HepG2 (cell line): ENCODE measurements around the gene CCNYL1. TPM values are rescaled to one million over a fixed set of nuclear protein-coding genes. Genes with fewer than 3 reads are reported as not detected.

Source experiments
- ARHGAP35 ChIP-seq: sonication (generic); formaldehyde crosslinking; IDR thresholded peaks from 2 replicates; pipeline ENCODE4 v1.9.0; 2022; ENCODE audit warnings: mild to moderate bottlenecking, inconsistent platforms, moderate library complexity, missing genetic modification reagents, borderline replicate concordance
- ATF7-NPFF ChIP-seq: sonication (generic); formaldehyde crosslinking; IDR thresholded peaks from 2 replicates; pipeline ENCODE4 v1.8.1; 2023; ENCODE audit warnings: mild to moderate bottlenecking, low read depth, missing genetic modification reagents, moderate library complexity
- EZH2 ChIP-seq: conservative IDR thresholded peaks from 2 replicates; pipeline ENCODE4 v1.6.1; 2012; ENCODE audit warnings: mild to moderate bottlenecking, low read depth, low read length, moderate library complexity
- HOXA7 ChIP-seq: sonication (generic); formaldehyde crosslinking; IDR thresholded peaks from 2 replicates; pipeline ENCODE4 v1.8.1; 2022; ENCODE audit warnings: mild to moderate bottlenecking, missing genetic modification reagents, moderate library complexity
- NCOA1 ChIP-seq: sonication (generic); formaldehyde crosslinking; IDR thresholded peaks from 2 replicates; pipeline ENCODE4 v1.9.0; 2021; ENCODE audit warnings: missing genetic modification reagents
- ZMYM3 ChIP-seq: sonication (generic); formaldehyde crosslinking; IDR thresholded peaks from 2 replicates; pipeline ENCODE4 v1.5.1; 2020; ENCODE audit warnings: mild to moderate bottlenecking, missing genetic modification reagents
- ZNF180 ChIP-seq: sonication (generic); formaldehyde crosslinking; IDR thresholded peaks from 2 replicates; pipeline ENCODE4 v1.4.0; 2020; ENCODE audit warnings: low read depth, missing genetic modification reagents, borderline replicate concordance
- ZNF264 ChIP-seq: sonication (generic); formaldehyde crosslinking; IDR thresholded peaks from 2 replicates; pipeline ENCODE4 v1.4.0; 2020; ENCODE audit warnings: missing genetic modification reagents
- ZNF543 ChIP-seq: sonication (generic); formaldehyde crosslinking; IDR thresholded peaks from 2 replicates; pipeline ENCODE4 v1.4.0; 2020; ENCODE audit warnings: mild to moderate bottlenecking, missing genetic modification reagents
- ZSCAN9 ChIP-seq: IDR thresholded peaks from 2 replicates; pipeline ENCODE4 v1.6.1; 2016; ENCODE audit warnings: borderline replicate concordance
- polyA plus RNA-seq, 8 experiments: library from polyadenylated mRNA; depleted of rRNA in 3 of 8; stranded (reverse) in 7 of 8; unstranded in 1 of 8; fragments of >200 nt; fragmentation: Illumina TruSeq in 4 of 8; extraction: Trizol in 4 of 8; gene quantifications; 2 replicates each; pipeline versions ENCODE4 v1.2.1 to v1.2.3, GENCODE V29; 2011 to 2016; ENCODE audit warnings: low read depth in 4 of 8, missing spikeins in 1 of 8, mixed read lengths in 1 of 8; ENCODE audit not compliant: insufficient read depth in 1 of 8
- total RNA-seq, 5 experiments: library from RNA; depleted of rRNA; stranded (reverse); fragments of >200 nt; fragmentation: Illumina TruSeq; extraction: Trizol; gene quantifications; 2 replicates each; pipeline ENCODE4 v1.2.3, GENCODE V29; 2016; ENCODE audit warnings: low read depth in 1 of 5
- TF ChIP-seq, protein P1 (sequence below): sonication (generic); formaldehyde crosslinking; IDR thresholded peaks from 2 replicates; pipeline ENCODE4 v1.4.0; 2020; ENCODE audit warnings: missing genetic modification reagents
- TF ChIP-seq, protein P2 (sequence below): sonication (generic); formaldehyde crosslinking; conservative IDR thresholded peaks from 2 replicates; pipeline ENCODE4 v1.4.0; 2020; ENCODE audit warnings: mild to moderate bottlenecking, missing genetic modification reagents, moderate library complexity
- TF ChIP-seq, protein P3 (sequence below): sonication (generic); formaldehyde crosslinking; IDR thresholded peaks from 2 replicates; pipeline ENCODE4 v1.4.0; 2020; ENCODE audit warnings: missing genetic modification reagents, mild to moderate bottlenecking, borderline replicate concordance
- TF ChIP-seq, protein P4 (sequence below): sonication (generic); formaldehyde crosslinking; IDR thresholded peaks from 2 replicates; pipeline ENCODE4 v1.4.0; 2020; ENCODE audit warnings: missing genetic modification reagents, borderline replicate concordance

Gene CCNYL1
- total and polyA plus RNA-seq, 2 of the 13 experiments (the other 11 are each of a cell fraction or from before 2014, with no cell fraction given) = 12.5 to 16.2 TPM

DNA sequence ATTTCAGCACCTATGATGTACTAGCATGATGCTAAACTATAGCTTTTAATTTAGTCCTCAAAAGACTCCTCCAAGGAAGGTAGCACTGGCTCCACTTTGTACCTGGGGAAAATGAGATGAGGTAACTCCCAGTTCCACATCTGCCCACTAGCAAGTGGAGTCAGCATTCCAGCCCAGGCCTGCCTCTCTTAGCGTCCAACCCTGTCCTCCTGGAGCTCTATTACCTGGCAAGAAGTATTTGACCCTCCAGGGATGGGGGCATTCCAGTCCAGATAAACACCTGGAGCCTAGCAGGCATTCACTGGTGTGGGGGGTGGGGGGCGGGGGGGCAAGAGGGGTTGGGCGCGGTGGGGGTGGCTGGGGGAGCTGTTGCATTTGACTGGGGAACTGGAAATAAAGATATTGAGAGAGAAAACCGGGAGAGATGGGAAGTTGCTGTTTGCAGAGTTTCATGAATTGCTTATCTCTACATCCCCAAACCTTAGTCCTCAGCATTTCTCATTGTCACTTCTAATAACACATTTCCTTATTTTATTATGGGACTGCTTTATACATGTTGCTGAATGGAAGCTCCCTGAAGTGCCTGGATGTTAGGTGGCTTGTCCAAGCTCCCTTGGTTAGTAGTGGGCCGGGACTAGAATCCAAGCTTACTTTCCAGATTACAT, 80.3 kb downstream of the CCNYL1 start (continued):
- TF ChIP-seq, protein P1, sequence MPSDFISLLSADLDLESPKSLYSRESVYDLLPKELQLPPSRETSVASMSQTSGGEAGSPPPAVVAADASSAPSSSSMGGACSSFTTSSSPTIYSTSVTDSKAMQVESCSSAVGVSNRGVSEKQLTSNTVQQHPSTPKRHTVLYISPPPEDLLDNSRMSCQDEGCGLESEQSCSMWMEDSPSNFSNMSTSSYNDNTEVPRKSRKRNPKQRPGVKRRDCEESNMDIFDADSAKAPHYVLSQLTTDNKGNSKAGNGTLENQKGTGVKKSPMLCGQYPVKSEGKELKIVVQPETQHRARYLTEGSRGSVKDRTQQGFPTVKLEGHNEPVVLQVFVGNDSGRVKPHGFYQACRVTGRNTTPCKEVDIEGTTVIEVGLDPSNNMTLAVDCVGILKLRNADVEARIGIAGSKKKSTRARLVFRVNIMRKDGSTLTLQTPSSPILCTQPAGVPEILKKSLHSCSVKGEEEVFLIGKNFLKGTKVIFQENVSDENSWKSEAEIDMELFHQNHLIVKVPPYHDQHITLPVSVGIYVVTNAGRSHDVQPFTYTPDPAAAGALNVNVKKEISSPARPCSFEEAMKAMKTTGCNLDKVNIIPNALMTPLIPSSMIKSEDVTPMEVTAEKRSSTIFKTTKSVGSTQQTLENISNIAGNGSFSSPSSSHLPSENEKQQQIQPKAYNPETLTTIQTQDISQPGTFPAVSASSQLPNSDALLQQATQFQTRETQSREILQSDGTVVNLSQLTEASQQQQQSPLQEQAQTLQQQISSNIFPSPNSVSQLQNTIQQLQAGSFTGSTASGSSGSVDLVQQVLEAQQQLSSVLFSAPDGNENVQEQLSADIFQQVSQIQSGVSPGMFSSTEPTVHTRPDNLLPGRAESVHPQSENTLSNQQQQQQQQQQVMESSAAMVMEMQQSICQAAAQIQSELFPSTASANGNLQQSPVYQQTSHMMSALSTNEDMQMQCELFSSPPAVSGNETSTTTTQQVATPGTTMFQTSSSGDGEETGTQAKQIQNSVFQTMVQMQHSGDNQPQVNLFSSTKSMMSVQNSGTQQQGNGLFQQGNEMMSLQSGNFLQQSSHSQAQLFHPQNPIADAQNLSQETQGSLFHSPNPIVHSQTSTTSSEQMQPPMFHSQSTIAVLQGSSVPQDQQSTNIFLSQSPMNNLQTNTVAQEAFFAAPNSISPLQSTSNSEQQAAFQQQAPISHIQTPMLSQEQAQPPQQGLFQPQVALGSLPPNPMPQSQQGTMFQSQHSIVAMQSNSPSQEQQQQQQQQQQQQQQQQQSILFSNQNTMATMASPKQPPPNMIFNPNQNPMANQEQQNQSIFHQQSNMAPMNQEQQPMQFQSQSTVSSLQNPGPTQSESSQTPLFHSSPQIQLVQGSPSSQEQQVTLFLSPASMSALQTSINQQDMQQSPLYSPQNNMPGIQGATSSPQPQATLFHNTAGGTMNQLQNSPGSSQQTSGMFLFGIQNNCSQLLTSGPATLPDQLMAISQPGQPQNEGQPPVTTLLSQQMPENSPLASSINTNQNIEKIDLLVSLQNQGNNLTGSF (CRISPR knock-in tag) = no peak
- TF ChIP-seq, protein P2, sequence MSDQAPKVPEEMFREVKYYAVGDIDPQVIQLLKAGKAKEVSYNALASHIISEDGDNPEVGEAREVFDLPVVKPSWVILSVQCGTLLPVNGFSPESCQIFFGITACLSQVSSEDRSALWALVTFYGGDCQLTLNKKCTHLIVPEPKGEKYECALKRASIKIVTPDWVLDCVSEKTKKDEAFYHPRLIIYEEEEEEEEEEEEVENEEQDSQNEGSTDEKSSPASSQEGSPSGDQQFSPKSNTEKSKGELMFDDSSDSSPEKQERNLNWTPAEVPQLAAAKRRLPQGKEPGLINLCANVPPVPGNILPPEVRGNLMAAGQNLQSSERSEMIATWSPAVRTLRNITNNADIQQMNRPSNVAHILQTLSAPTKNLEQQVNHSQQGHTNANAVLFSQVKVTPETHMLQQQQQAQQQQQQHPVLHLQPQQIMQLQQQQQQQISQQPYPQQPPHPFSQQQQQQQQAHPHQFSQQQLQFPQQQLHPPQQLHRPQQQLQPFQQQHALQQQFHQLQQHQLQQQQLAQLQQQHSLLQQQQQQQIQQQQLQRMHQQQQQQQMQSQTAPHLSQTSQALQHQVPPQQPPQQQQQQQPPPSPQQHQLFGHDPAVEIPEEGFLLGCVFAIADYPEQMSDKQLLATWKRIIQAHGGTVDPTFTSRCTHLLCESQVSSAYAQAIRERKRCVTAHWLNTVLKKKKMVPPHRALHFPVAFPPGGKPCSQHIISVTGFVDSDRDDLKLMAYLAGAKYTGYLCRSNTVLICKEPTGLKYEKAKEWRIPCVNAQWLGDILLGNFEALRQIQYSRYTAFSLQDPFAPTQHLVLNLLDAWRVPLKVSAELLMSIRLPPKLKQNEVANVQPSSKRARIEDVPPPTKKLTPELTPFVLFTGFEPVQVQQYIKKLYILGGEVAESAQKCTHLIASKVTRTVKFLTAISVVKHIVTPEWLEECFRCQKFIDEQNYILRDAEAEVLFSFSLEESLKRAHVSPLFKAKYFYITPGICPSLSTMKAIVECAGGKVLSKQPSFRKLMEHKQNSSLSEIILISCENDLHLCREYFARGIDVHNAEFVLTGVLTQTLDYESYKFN (CRISPR knock-in tag) = no peak
- TF ChIP-seq, protein P3, sequence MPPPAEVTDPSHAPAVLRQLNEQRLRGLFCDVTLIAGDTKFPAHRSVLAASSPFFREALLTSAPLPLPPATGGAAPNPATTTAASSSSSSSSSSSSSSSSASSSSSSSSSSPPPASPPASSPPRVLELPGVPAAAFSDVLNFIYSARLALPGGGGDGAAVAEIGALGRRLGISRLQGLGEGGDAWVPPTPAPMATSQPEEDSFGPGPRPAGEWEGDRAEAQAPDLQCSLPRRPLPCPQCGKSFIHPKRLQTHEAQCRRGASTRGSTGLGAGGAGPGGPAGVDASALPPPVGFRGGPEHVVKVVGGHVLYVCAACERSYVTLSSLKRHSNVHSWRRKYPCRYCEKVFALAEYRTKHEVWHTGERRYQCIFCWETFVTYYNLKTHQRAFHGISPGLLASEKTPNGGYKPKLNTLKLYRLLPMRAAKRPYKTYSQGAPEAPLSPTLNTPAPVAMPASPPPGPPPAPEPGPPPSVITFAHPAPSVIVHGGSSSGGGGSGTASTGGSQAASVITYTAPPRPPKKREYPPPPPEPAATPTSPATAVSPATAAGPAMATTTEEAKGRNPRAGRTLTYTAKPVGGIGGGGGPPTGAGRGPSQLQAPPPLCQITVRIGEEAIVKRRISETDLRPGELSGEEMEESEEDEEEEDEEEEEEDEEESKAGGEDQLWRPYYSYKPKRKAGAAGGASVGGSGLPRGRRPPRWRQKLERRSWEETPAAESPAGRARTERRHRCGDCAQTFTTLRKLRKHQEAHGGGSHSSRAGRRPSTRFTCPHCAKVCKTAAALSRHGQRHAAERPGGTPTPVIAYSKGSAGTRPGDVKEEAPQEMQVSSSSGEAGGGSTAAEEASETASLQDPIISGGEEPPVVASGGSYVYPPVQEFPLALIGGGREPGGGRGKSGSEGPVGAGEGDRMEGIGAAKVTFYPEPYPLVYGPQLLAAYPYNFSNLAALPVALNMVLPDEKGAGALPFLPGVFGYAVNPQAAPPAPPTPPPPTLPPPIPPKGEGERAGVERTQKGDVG (CRISPR knock-in tag) = no peak
- TF ChIP-seq NCOA1 (CRISPR knock-in tag) (no peak), ZMYM3 (CRISPR knock-in tag) (no peak), HOXA7 (CRISPR knock-in tag) (no peak), ARHGAP35 (CRISPR knock-in tag) (no peak), ZNF180 (no peak), EZH2 (no peak), ZNF543 (CRISPR knock-in tag) (0 out of 2 replicates have a peak, but pooled peaks have one; percentile 17), ZSCAN9 (CRISPR knock-in tag) (no peak), ATF7-NPFF (no peak), ZNF264 (CRISPR knock-in tag) (no peak)
- TF ChIP-seq, protein P4, sequence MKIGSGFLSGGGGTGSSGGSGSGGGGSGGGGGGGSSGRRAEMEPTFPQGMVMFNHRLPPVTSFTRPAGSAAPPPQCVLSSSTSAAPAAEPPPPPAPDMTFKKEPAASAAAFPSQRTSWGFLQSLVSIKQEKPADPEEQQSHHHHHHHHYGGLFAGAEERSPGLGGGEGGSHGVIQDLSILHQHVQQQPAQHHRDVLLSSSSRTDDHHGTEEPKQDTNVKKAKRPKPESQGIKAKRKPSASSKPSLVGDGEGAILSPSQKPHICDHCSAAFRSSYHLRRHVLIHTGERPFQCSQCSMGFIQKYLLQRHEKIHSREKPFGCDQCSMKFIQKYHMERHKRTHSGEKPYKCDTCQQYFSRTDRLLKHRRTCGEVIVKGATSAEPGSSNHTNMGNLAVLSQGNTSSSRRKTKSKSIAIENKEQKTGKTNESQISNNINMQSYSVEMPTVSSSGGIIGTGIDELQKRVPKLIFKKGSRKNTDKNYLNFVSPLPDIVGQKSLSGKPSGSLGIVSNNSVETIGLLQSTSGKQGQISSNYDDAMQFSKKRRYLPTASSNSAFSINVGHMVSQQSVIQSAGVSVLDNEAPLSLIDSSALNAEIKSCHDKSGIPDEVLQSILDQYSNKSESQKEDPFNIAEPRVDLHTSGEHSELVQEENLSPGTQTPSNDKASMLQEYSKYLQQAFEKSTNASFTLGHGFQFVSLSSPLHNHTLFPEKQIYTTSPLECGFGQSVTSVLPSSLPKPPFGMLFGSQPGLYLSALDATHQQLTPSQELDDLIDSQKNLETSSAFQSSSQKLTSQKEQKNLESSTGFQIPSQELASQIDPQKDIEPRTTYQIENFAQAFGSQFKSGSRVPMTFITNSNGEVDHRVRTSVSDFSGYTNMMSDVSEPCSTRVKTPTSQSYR (CRISPR knock-in tag) = no peak
